Bronchus fibroblast of lung (primary cell): ENCODE measurements around the gene FAM227A. TPM values are rescaled to one million over a fixed set of nuclear protein-coding genes. Genes with fewer than 3 reads are reported as not detected.

Experiments used
- total RNA-seq: library from RNA; depleted of rRNA; stranded (reverse); fragments of >200 nt; gene quantifications from 2 replicates; pipeline ENCODE4 v1.2.3, GENCODE V29; 2015

FAM227A gene
- total RNA-seq, result 0.67 and 1.8 TPM in 2 replicates

DNA sequence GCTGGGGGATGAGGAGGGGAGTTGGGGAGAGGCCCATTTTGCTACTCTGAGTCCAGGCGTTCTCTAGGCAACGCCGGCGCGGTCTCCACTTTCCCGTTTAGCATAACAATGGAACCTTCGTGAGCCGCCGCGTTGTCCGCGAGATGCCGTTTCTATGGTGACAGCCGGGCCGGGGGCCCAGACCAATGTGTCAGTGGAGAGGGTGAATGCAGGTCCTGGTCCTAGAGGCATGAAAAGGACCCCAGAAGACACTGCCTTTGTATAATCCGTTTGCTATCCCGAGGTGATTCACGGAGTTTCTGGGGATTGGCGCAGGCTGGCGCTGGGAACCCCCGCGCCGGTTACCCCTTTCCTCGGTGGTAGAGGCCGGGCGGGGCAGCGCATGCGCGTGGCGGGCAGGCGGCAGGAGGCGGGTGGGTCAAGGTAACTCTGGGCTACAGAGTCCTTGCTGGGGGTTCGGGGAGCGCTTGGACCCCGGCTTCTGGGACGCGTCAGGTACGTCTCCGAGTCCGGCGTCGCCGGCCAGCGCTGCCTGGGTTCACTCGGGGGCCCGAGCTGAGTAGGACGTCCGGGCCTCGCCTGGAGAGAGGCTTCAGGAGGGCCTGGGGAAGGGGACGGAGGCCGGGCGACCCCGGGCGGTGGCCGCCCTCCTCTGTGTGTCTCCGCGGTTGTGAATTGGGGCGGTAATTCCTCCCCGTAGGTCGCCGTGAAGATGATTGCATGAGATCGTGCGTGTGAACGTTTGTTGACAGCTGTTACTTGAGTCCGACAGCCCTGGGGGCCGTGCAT lies at the start of gene FAM227A, which contains the start of gene CBY1:
Gene FAM227A, minus strand, starts transcription at position 137 of the 789 bp plus-strand sequence. CDS start 6,224 bp downstream, outside the sequence.
Gene CBY1, plus strand, starts transcription at position 383 of the 789 bp plus-strand sequence. CDS start 11,417 bp downstream, outside the sequence.

DNA sequence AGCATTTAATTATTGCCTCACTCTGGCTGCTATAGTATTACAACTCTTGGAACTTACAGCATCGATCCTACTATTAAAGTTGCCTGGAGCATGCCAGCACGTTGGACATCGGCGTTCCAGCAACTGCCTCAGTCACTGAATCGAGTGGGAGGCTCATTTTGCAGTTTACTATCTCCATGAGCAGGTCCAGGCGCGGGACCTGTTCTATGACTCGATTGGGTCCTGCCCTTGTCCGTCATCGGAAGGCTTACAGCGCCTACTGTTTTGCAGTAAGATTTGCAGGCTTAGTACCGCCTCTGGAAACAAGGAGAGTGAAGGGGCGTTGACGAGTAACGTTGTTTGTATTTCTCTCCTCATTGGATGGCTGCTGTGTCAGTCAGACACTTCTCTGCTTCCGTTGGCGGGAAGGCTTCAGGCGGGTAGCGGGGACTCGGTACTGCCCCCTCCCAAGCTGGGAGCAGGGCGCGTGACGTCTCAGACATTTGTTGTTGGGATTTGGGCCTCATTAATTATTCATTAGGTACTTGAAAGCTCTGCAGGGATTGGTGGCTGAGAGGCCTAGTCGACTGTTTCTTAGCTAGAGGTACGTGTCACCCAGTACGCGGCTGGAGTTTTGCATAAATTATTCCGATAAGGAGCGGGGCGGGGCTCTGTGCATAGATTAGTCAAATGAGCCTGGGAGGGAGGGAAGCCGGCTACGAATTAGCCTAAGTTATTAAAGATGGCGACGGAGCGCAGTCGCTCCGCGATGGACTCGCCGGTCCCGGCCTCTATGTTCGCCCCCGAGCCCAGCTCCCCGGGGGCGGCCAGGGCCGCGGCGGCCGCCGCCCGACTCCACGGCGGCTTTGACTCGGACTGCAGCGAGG lies 49.3 kb upstream of the FAM227A start, which contains the start of gene GTPBP1:
Gene GTPBP1, plus strand, starts transcription at position 710 of the 866 bp plus-strand sequence. Its CDS starts 12 bp downstream, at position 722.

GRCh38 chr22:38700789-38701628 lies 44.8 kb upstream of the FAM227A start, which contains the start of gene JOSD1:
Gene JOSD1, minus strand, starts transcription at chr22:38700943. Its CDS starts 956 bp downstream, at chr22:38699987.

GRCh38 chr22:38681582-38682335 lies 25.6 kb upstream of the FAM227A start, which contains the start of gene TOMM22:
Gene TOMM22, plus strand, starts transcription at chr22:38681957. Its CDS starts 22 bp downstream, at chr22:38681979.

DNA sequence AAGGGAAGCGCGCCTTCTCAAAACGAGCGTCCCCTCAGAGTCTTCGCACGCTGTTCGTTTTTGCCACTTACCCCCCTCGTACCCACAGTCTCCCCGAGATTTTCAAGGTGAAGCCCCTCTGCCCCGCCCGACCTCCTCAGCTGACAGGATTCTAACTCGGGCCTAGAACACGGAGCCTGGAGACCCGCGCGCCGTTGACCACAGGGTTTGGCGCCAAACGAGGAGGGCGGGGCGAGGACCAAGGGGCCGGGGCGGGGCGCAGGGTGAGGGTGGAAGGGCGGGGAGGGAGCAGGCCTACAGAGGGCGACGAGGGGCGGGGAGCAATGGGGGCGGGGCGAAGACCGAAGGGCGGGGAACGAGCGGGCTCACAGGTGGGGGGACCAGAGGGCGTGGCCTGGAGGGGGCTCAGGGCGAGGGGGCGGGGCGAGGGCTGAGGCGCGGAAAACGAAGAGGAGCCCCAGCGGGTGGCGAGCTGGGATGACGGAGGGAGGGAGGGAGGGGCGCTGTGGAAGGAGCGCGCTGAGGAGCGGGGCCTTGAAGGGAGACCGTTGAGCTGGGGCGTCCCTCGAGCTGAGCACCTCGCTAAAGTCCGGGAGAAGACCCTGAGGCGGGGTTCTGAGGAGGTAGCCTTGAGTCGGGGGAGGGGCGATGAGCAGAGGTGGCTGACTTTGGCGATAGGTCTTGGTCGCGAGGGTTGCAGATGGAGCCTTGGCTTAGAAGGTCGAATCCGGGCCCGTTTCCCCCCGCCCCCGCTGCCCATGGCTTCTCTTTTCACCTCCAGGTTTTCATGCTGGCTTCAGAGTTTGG lies 86.0 kb downstream of the FAM227A start, which contains the start of gene DMC1:
Gene DMC1, minus strand, starts transcription at position 212 of the 807 bp plus-strand sequence. CDS start 1,927 bp downstream, outside the sequence.

Other genes starting within 250 kb of the FAM227A start
- gene KCNJ4, start 201.2 kb downstream of the FAM227A start, total RNA-seq, result not detected in 2 replicates
- 98.7 and 105 TPM in 2 replicates for gene KDELR3, start 188.3 kb downstream of the FAM227A start, total RNA-seq
- gene DDX17, start 150.1 kb downstream of the FAM227A start, total RNA-seq, result 229 and 307 TPM in 2 replicates
- gene DMC1, start 86.2 kb downstream of the FAM227A start, total RNA-seq, result 2.2 and 2.4 TPM in 2 replicates
- 20.7 and 21.6 TPM in 2 replicates for gene CBY1, start 246 bp upstream of the FAM227A start, total RNA-seq
- gene TOMM22, start 25.6 kb upstream of the FAM227A start, total RNA-seq, result 73.9 and 75.8 TPM in 2 replicates
- gene JOSD1, start 44.6 kb upstream of the FAM227A start, total RNA-seq, result 45.0 and 49.6 TPM in 2 replicates
- gene GTPBP1, start 49.6 kb upstream of the FAM227A start, total RNA-seq, result 27.7 and 28.2 TPM in 2 replicates
- 93.1 and 94.7 TPM in 2 replicates for gene SUN2, start 99.6 kb upstream of the FAM227A start, total RNA-seq
- 15.3 and 20.1 TPM in 2 replicates for gene DNAL4, start 137.8 kb upstream of the FAM227A start, total RNA-seq
- gene NPTXR, start 187.6 kb upstream of the FAM227A start, total RNA-seq, result 0.59 and 0.84 TPM in 2 replicates
- gene CBX6, start 215.8 kb upstream of the FAM227A start, total RNA-seq, result 40.7 and 43.2 TPM in 2 replicates